AG09309 (cell line): Measurements from ENCODE around the gene GIGYF2.
A peak's percentile ranks its signal among the peaks of the same experiment; 100 is the strongest.

Experiments used
- DNase-seq: peaks from one replicate; pipeline ENCODE4 v3.0.0-alpha.2; 2010; ENCODE audit warnings: low read depth
- H3K4me3 ChIP-seq: 2 replicates; pipeline ENCODE4 v1.5.1; 2011; ENCODE audit warnings: mild to moderate bottlenecking, low read depth, low read length, moderate library complexity; ENCODE audit not compliant: control insufficient read depth
- CTCF ChIP-seq: IDR thresholded peaks from 2 replicates; pipeline ENCODE4 v1.5.1; 2011; ENCODE audit warnings: mild to moderate bottlenecking, low read depth, low read length, inconsistent platforms; ENCODE audit not compliant: insufficient read depth, control insufficient read depth; ENCODE audit errors: missing control alignments

The GIGYF2 gene

GRCh38 chr2:232697059-232697806 is at the start of gene GIGYF2:
Gene GIGYF2, plus strand, starts transcription at chr2:232697331. Its CDS starts 37,867 bp downstream, at chr2:232735198.
- peak within 1 kb of the TSS; percentile 73 for H3K4me3 ChIP-seq
- DNase-seq, result peak; percentile 73
- TF ChIP-seq CTCF, result no peak

- TF ChIP-seq CTCF, result no peak
- DNase-seq, result no peak
- no peak overlapping the region for H3K4me3 ChIP-seq
These were observed 48.1 kb upstream of the GIGYF2 start for GRCh38 chr2:232649033-232649432.

GRCh38 chr2:232652505-232652851 is 44.7 kb upstream of the GIGYF2 start:
- no peak for DNase-seq
- TF ChIP-seq CTCF, result no peak
- H3K4me3 ChIP-seq, result no peak overlapping the region

GRCh38 chr2:232653441-232653840 is 43.7 kb upstream of the GIGYF2 start:
- H3K4me3 ChIP-seq, result no peak overlapping the region
- TF ChIP-seq CTCF, result no peak
- no peak for DNase-seq

GRCh38 chr2:232655392-232655791 is 41.7 kb upstream of the GIGYF2 start:
- H3K4me3 ChIP-seq, result no peak overlapping the region
- no peak for DNase-seq
- TF ChIP-seq CTCF, result no peak

GRCh38 chr2:232658217-232658785 is 38.8 kb upstream of the GIGYF2 start:
- no peak overlapping the region for H3K4me3 ChIP-seq
- DNase-seq, result no peak
- peak; percentile 25 for TF ChIP-seq CTCF
